Fibroblast of peridontal ligament (primary cell): ENCODE results near the gene CRACR2A.

Experiments used
- DNase-seq: peaks from one replicate; pipeline ENCODE4 v3.0.0-alpha.2; 2010; ENCODE audit errors: extremely low read depth

Gene CRACR2A

DNA sequence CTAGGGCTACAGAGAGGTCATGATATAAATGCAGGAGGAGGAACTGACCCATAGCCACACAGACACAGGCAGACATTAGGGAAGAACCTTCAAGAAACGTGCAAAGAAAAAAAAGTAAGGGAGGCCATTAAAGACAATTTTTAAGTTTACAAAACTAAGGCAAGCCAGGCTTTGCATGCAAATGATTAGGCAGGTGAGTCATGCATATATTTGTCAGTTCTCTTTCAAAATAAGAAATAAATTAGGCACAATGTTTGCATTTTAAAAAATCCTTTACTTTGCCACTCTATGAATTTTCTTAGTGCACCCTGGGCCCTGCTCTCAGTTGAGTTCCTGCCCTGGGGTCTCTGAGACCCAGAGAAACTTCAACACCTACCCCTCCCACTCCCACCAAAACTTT lies 186.9 kb downstream of the CRACR2A start:
- DNase-seq = no peak
